SU-DHL-6 (cell line): ENCODE data around the gene CDC42EP1.

Source experiments
- H2AFZ ChIP-seq: fragments of 200-600 bp; sonication (generic); 2 replicates; pipeline ENCODE4 v1.6.1; 2014; ENCODE audit warnings: low read depth, mild to moderate bottlenecking, moderate library complexity, mixed read lengths, antibody characterized with exemption, low read length; ENCODE audit not compliant: severe bottlenecking
- H3F3A ChIP-seq: fragments of 200-600 bp; shearing (Covaris generic); 2 replicates; pipeline ENCODE4 v1.6.0; 2016; ENCODE audit warnings: antibody characterized with exemption, mild to moderate bottlenecking; ENCODE audit not compliant: insufficient read depth
- H3K27ac ChIP-seq: fragments of 200-600 bp; sonication (generic); 2 replicates; pipeline ENCODE4 v1.5.1; 2016; ENCODE audit warnings: low read depth, mild to moderate bottlenecking, low read length, moderate library complexity, mixed read lengths
- H3K27me3 ChIP-seq: fragments of 200-600 bp; sonication (generic), shearing (Covaris generic); 2 replicates; pipeline ENCODE4 v1.6.0; 2014; ENCODE audit warnings: mild to moderate bottlenecking, low read length
- H3K36me3 ChIP-seq: fragments of 200-600 bp; sonication (generic); 2 replicates; pipeline ENCODE4 v1.6.1; 2014; ENCODE audit warnings: mild to moderate bottlenecking, low read length, mixed read lengths
- H3K4me2 ChIP-seq: fragments of 300-600, 200-600 bp; shearing (Covaris generic), sonication (generic); 2 replicates; pipeline ENCODE4 v1.6.0; 2014; ENCODE audit warnings: low read length, low read depth, mild to moderate bottlenecking; ENCODE audit not compliant: poor library complexity, severe bottlenecking
- H3K4me3 ChIP-seq: fragments of 200-600 bp; sonication (generic); 2 replicates; pipeline ENCODE4 v1.5.1; 2014; ENCODE audit warnings: antibody characterized with exemption, low read length, mild to moderate bottlenecking, mixed read lengths; ENCODE audit not compliant: insufficient read depth, poor library complexity, severe bottlenecking
- H3K79me2 ChIP-seq: fragments of 200-600 bp; sonication (generic); 2 replicates; pipeline ENCODE4 v1.6.1; 2014; ENCODE audit warnings: mild to moderate bottlenecking, low read length, moderate library complexity; ENCODE audit not compliant: insufficient read depth
- H3K9ac ChIP-seq: fragments of 200-600 bp; sonication (generic); 2 replicates; pipeline ENCODE4 v1.7.0; 2014; ENCODE audit warnings: mild to moderate bottlenecking, low read length
- H3K9me2 ChIP-seq: fragments of 200-600 bp; sonication (generic); replicated peaks from 2 replicates; pipeline ENCODE4 v1.6.1; 2014; ENCODE audit warnings: low read length; ENCODE audit not compliant: insufficient read depth
- H3K9me3 ChIP-seq: fragments of 200-600 bp; sonication (generic); 2 replicates; pipeline ENCODE4 v1.6.1; 2014; ENCODE audit warnings: low read length, mixed read lengths; ENCODE audit not compliant: insufficient read depth
- H4K20me1 ChIP-seq: fragments of 200-600 bp; sonication (generic); 2 replicates; pipeline ENCODE4 v1.6.1; 2014; ENCODE audit warnings: low read depth, mild to moderate bottlenecking, antibody characterized with exemption, low read length, moderate library complexity, mixed read lengths
- CTCF ChIP-seq: fragments of 200-600 bp; sonication (generic); IDR thresholded peaks from one replicate; pipeline ENCODE4 v1.5.1; 2017; ENCODE audit warnings: antibody characterized with exemption, mild to moderate bottlenecking, low read length, moderate library complexity; ENCODE audit not compliant: insufficient read depth, poor library complexity, severe bottlenecking
- EZH2phosphoT487 ChIP-seq: fragments of 200-600 bp; sonication (generic), shearing (Covaris generic); conservative IDR thresholded peaks from 2 replicates; pipeline ENCODE4 v1.6.1; 2018; ENCODE audit warnings: mild to moderate bottlenecking, antibody characterized with exemption, low read length, moderate library complexity, mixed read lengths

Gene CDC42EP1

GRCh38 chr22:37521236-37521739 lies 39.0 kb upstream of the CDC42EP1 start:
- Histone ChIP-seq H3K27me3 (no peaks in the 10 kb centered on the region), H3K36me3 (no peaks in the 10 kb centered on the region), H2AFZ (no peak overlapping the region), H4K20me1 (no peaks in the 10 kb centered on the region), H3K27ac (no peak overlapping the region), H3K79me2 (no peaks in the 10 kb centered on the region), H3K9me2 (no peaks in the 10 kb centered on the region), H3K9ac (no peak overlapping the region), H3K9me3 (no peaks in the 10 kb centered on the region), H3K4me3 (no peak overlapping the region), H3K4me2 (no peak overlapping the region), H3F3A (no peaks in the 10 kb centered on the region)
- TF ChIP-seq CTCF (no peak), EZH2phosphoT487 (no peak)

GRCh38 chr22:37522482-37522881 lies 37.8 kb upstream of the CDC42EP1 start:
- no peak overlapping the region for H3K9ac ChIP-seq
- no peaks in the 10 kb centered on the region for H3K27me3 ChIP-seq
- TF ChIP-seq EZH2phosphoT487 (no peak), CTCF (no peak)
- H4K20me1 ChIP-seq = no peaks in the 10 kb centered on the region
- no peak overlapping the region for H3K27ac ChIP-seq
- H3K36me3 ChIP-seq = no peaks in the 10 kb centered on the region
- H3K4me3 ChIP-seq = no peak overlapping the region
- no peak overlapping the region for H2AFZ ChIP-seq
- H3K9me3 ChIP-seq = no peaks in the 10 kb centered on the region
- H3K4me2 ChIP-seq = no peak overlapping the region
- H3F3A ChIP-seq = no peaks in the 10 kb centered on the region
- no peaks in the 10 kb centered on the region for H3K9me2 ChIP-seq
- H3K79me2 ChIP-seq = no peaks in the 10 kb centered on the region

GRCh38 chr22:37525073-37525745 lies 35.1 kb upstream of the CDC42EP1 start:
- Histone ChIP-seq H3K4me3 (no peak overlapping the region), H3K9me3 (no peaks in the 10 kb centered on the region), H3K79me2 (no peaks in the 10 kb centered on the region), H3K9me2 (no peaks in the 10 kb centered on the region), H3K4me2 (no peak overlapping the region), H2AFZ (no peak overlapping the region), H4K20me1 (no peaks in the 10 kb centered on the region), H3K9ac (no peak overlapping the region), H3K36me3 (no peaks in the 10 kb centered on the region), H3K27ac (no peak overlapping the region), H3K27me3 (no peaks in the 10 kb centered on the region), H3F3A (no peaks in the 10 kb centered on the region)
- TF ChIP-seq CTCF (no peak), EZH2phosphoT487 (no peak)
